Memory B cell (primary cell): ENCODE measurements around the gene PHF14.

Experiments used
- ATAC-seq: fragments of 150-1000 bp; cut with Tn5 transposase; 2 replicates; pipeline ENCODE4 v1.10.0; 2021; ENCODE audit warnings: low read depth, mild to moderate bottlenecking, moderate library complexity
- DNase-seq, 2 donors: peaks; one replicate each; pipeline ENCODE4 v3.0.0; 2022; ENCODE audit warnings: low spot score in 2 of 2
- H3K27ac Mint-ChIP-seq: one replicate; pipeline ENCODE4 v1.8.0; 2022; ENCODE audit warnings: mild to moderate bottlenecking, moderate library complexity, mixed read lengths
- H3K27me3 Mint-ChIP-seq: one replicate; pipeline ENCODE4 v1.8.0; 2022; ENCODE audit warnings: mixed read lengths
- H3K36me3 Mint-ChIP-seq: one replicate; pipeline ENCODE4 v1.8.0; 2022; ENCODE audit warnings: mild to moderate bottlenecking, mixed read lengths
- H3K4me1 Mint-ChIP-seq: one replicate; pipeline ENCODE4 v1.8.0; 2022; ENCODE audit warnings: mixed read lengths
- H3K4me3 Mint-ChIP-seq: one replicate; pipeline ENCODE4 v1.8.0; 2022; ENCODE audit warnings: mild to moderate bottlenecking, moderate library complexity, mixed read lengths
- H3K9me3 Mint-ChIP-seq: one replicate; pipeline ENCODE4 v1.8.0; 2022; ENCODE audit warnings: mixed read lengths

Gene PHF14

GRCh38 chr7:11083214-11083568 is 109.5 kb downstream of the PHF14 start:
- Mint-ChIP-seq H3K36me3 (peaks cover 24% of the 10 kb centered on the region), H3K4me1 (no peaks in the 10 kb centered on the region), H3K4me3 (no peak overlapping the region), H3K27me3 (no peaks in the 10 kb centered on the region), H3K27ac (no peak overlapping the region), H3K9me3 (peaks cover 2% of the 10 kb centered on the region)
- ATAC-seq (no peak), DNase-seq (no peak)

GRCh38 chr7:11104578-11104977 is 130.9 kb downstream of the PHF14 start:
- Mint-ChIP-seq H3K9me3 (no peaks in the 10 kb centered on the region), H3K4me1 (peaks cover 5% of the 10 kb centered on the region), H3K27me3 (no peaks in the 10 kb centered on the region), H3K27ac (no peak overlapping the region), H3K4me3 (no peak overlapping the region), H3K36me3 (peaks cover 2% of the 10 kb centered on the region)
- no peak for DNase-seq
- no peak for ATAC-seq

- no peak for DNase-seq
- no peak for ATAC-seq
- no peak overlapping the region for H3K27ac Mint-ChIP-seq
- no peaks in the 10 kb centered on the region for H3K27me3 Mint-ChIP-seq
- no peak overlapping the region for H3K4me3 Mint-ChIP-seq
- H3K9me3 Mint-ChIP-seq, result no peaks in the 10 kb centered on the region
- peaks cover under 1% of the 10 kb centered on the region for H3K4me1 Mint-ChIP-seq
- H3K36me3 Mint-ChIP-seq, result peaks cover under 1% of the 10 kb centered on the region
These were observed 136.0 kb downstream of the PHF14 start for GRCh38 chr7:11109659-11110058.

GRCh38 chr7:11120068-11120664 is 146.5 kb downstream of the PHF14 start:
- DNase-seq (no peak), ATAC-seq (no peak)
- Mint-ChIP-seq H3K27ac (no peak overlapping the region), H3K4me3 (no peak overlapping the region), H3K27me3 (no peaks in the 10 kb centered on the region), H3K9me3 (no peaks in the 10 kb centered on the region), H3K36me3 (peaks cover 15% of the 10 kb centered on the region), H3K4me1 (no peaks in the 10 kb centered on the region)

GRCh38 chr7:11120675-11121220 is 147.1 kb downstream of the PHF14 start:
- peaks cover 15% of the 10 kb centered on the region for H3K36me3 Mint-ChIP-seq
- ATAC-seq (no peak), DNase-seq (no peak)
- no peak overlapping the region for H3K4me3 Mint-ChIP-seq
- H3K4me1 Mint-ChIP-seq, result no peaks in the 10 kb centered on the region
- H3K27me3 Mint-ChIP-seq, result no peaks in the 10 kb centered on the region
- no peak overlapping the region for H3K27ac Mint-ChIP-seq
- H3K9me3 Mint-ChIP-seq, result no peaks in the 10 kb centered on the region

GRCh38 chr7:11124856-11125559 is 151.3 kb downstream of the PHF14 start:
- H3K4me3 Mint-ChIP-seq, result no peak overlapping the region
- H3K4me1 Mint-ChIP-seq, result no peaks in the 10 kb centered on the region
- peaks cover 17% of the 10 kb centered on the region for H3K36me3 Mint-ChIP-seq
- no peaks in the 10 kb centered on the region for H3K9me3 Mint-ChIP-seq
- no peaks in the 10 kb centered on the region for H3K27me3 Mint-ChIP-seq
- no peak overlapping the region for H3K27ac Mint-ChIP-seq
- DNase-seq (no peak), ATAC-seq (no peak)

- peak overlapping the region; percentile 14 for H3K27ac Mint-ChIP-seq
- no peaks in the 10 kb centered on the region for H3K9me3 Mint-ChIP-seq
- H3K27me3 Mint-ChIP-seq, result no peaks in the 10 kb centered on the region
- H3K36me3 Mint-ChIP-seq, result peaks cover 17% of the 10 kb centered on the region
- no peak overlapping the region for H3K4me3 Mint-ChIP-seq
- DNase-seq (no peak), ATAC-seq (no peak)
- no peaks in the 10 kb centered on the region for H3K4me1 Mint-ChIP-seq
These were observed 153.6 kb downstream of the PHF14 start for GRCh38 chr7:11127114-11127785.

- H3K4me3 Mint-ChIP-seq, result no peak overlapping the region
- DNase-seq (no peak), ATAC-seq (no peak)
- H3K27ac Mint-ChIP-seq, result peak overlapping the region; percentile 14
- peaks cover 11% of the 10 kb centered on the region for H3K36me3 Mint-ChIP-seq
- H3K4me1 Mint-ChIP-seq, result no peaks in the 10 kb centered on the region
- no peaks in the 10 kb centered on the region for H3K27me3 Mint-ChIP-seq
- H3K9me3 Mint-ChIP-seq, result no peaks in the 10 kb centered on the region
These were observed 154.3 kb downstream of the PHF14 start for GRCh38 chr7:11127988-11128387.

- no peak for ATAC-seq
- Mint-ChIP-seq H3K9me3 (no peaks in the 10 kb centered on the region), H3K4me1 (no peaks in the 10 kb centered on the region), H3K27me3 (no peaks in the 10 kb centered on the region), H3K4me3 (no peak overlapping the region), H3K27ac (no peak overlapping the region), H3K36me3 (peaks cover 13% of the 10 kb centered on the region)
- DNase-seq, result no peak
These were observed 154.8 kb downstream of the PHF14 start for GRCh38 chr7:11128498-11128897.

- DNase-seq (no peak), ATAC-seq (no peak)
- H3K9me3 Mint-ChIP-seq, result no peaks in the 10 kb centered on the region
- H3K27me3 Mint-ChIP-seq, result no peaks in the 10 kb centered on the region
- H3K27ac Mint-ChIP-seq, result no peak overlapping the region
- H3K4me3 Mint-ChIP-seq, result no peak overlapping the region
- H3K36me3 Mint-ChIP-seq, result peaks cover 20% of the 10 kb centered on the region
- H3K4me1 Mint-ChIP-seq, result no peaks in the 10 kb centered on the region
These were observed 156.3 kb downstream of the PHF14 start for GRCh38 chr7:11130012-11130411.

- no peak overlapping the region for H3K27ac Mint-ChIP-seq
- no peaks in the 10 kb centered on the region for H3K27me3 Mint-ChIP-seq
- ATAC-seq (no peak), DNase-seq (no peak)
- H3K4me1 Mint-ChIP-seq, result no peaks in the 10 kb centered on the region
- H3K9me3 Mint-ChIP-seq, result no peaks in the 10 kb centered on the region
- H3K4me3 Mint-ChIP-seq, result no peak overlapping the region
- peaks cover 21% of the 10 kb centered on the region for H3K36me3 Mint-ChIP-seq
These were observed 156.9 kb downstream of the PHF14 start for GRCh38 chr7:11130601-11131000.

GRCh38 chr7:11133436-11133959 is 159.8 kb downstream of the PHF14 start:
- H3K4me1 Mint-ChIP-seq, result no peaks in the 10 kb centered on the region
- H3K9me3 Mint-ChIP-seq, result no peaks in the 10 kb centered on the region
- H3K36me3 Mint-ChIP-seq, result peaks cover 16% of the 10 kb centered on the region
- ATAC-seq (no peak), DNase-seq (no peak)
- H3K4me3 Mint-ChIP-seq, result no peak overlapping the region
- no peaks in the 10 kb centered on the region for H3K27me3 Mint-ChIP-seq
- no peak overlapping the region for H3K27ac Mint-ChIP-seq

- Mint-ChIP-seq H3K4me1 (peaks cover 5% of the 10 kb centered on the region), H3K27ac (no peak overlapping the region), H3K9me3 (no peaks in the 10 kb centered on the region), H3K27me3 (no peaks in the 10 kb centered on the region), H3K4me3 (no peak overlapping the region), H3K36me3 (peaks cover 17% of the 10 kb centered on the region)
- no peak for DNase-seq
- ATAC-seq, result no peak
These were observed 161.9 kb downstream of the PHF14 start for GRCh38 chr7:11135573-11135972.

- H3K36me3 Mint-ChIP-seq, result peaks cover 12% of the 10 kb centered on the region
- no peaks in the 10 kb centered on the region for H3K9me3 Mint-ChIP-seq
- DNase-seq, result no peak
- H3K4me3 Mint-ChIP-seq, result no peak overlapping the region
- H3K4me1 Mint-ChIP-seq, result peaks cover 5% of the 10 kb centered on the region
- no peak overlapping the region for H3K27ac Mint-ChIP-seq
- no peaks in the 10 kb centered on the region for H3K27me3 Mint-ChIP-seq
- no peak for ATAC-seq
These were observed 167.9 kb downstream of the PHF14 start for GRCh38 chr7:11141541-11141940.
